GM10847 (cell line): ENCODE results near the gene HTR3A.

Experiments
- POLR2A ChIP-seq: IDR thresholded peaks from 2 replicates; pipeline ENCODE4 v1.6.1; 2011; ENCODE audit not compliant: insufficient read length; ENCODE audit errors: extremely low read depth

The HTR3A gene

GRCh38 chr11:113974741-113975470 is at the start of gene HTR3A:
TSS of gene HTR3A (plus strand) at chr11:113975108. CDS start at chr11:113975326, 218 bp downstream.
- TF ChIP-seq POLR2A: no peak

GRCh38 chr11:113926273-113927197 is 48.4 kb upstream of the HTR3A start:
- no peak for TF ChIP-seq POLR2A

- TF ChIP-seq POLR2A: no peak
Observed at GRCh38 chr11:113928311-113928710, 46.6 kb upstream of the HTR3A start.

GRCh38 chr11:113932788-113933187 is 42.1 kb upstream of the HTR3A start:
- TF ChIP-seq POLR2A: no peak

- no peak for TF ChIP-seq POLR2A
Observed at GRCh38 chr11:113934761-113935160, 40.1 kb upstream of the HTR3A start.

- TF ChIP-seq POLR2A: no peak
Observed at GRCh38 chr11:113935858-113936257, 39.0 kb upstream of the HTR3A start.

GRCh38 chr11:113937918-113938317 is 37.0 kb upstream of the HTR3A start:
- TF ChIP-seq POLR2A: no peak

GRCh38 chr11:113942256-113942655 is 32.7 kb upstream of the HTR3A start:
- TF ChIP-seq POLR2A: no peak

- TF ChIP-seq POLR2A: no peak
Observed at GRCh38 chr11:113947994-113948393, 26.9 kb upstream of the HTR3A start.

GRCh38 chr11:113949891-113950290 is 25.0 kb upstream of the HTR3A start:
- TF ChIP-seq POLR2A: no peak

- no peak for TF ChIP-seq POLR2A
Observed at GRCh38 chr11:113951537-113951936, 23.4 kb upstream of the HTR3A start.

- no peak for TF ChIP-seq POLR2A
Observed at GRCh38 chr11:113952070-113952469, 22.8 kb upstream of the HTR3A start.

GRCh38 chr11:113952588-113952987 is 22.3 kb upstream of the HTR3A start:
- no peak for TF ChIP-seq POLR2A

GRCh38 chr11:113954235-113954634 is 20.7 kb upstream of the HTR3A start:
- no peak for TF ChIP-seq POLR2A

- no peak for TF ChIP-seq POLR2A
Observed at GRCh38 chr11:113956986-113957385, 17.9 kb upstream of the HTR3A start.

- TF ChIP-seq POLR2A: no peak
Observed at GRCh38 chr11:113960702-113961330, 14.1 kb upstream of the HTR3A start.
